ENCODE measurements around the gene LPP. TPM values are rescaled to one million over a fixed set of nuclear protein-coding genes. Genes with fewer than 3 reads are reported as not detected.

The LPP gene
- polyA plus RNA-seq, 1 donor (not counting 4 experiments of a cell fraction or from before 2014, with no cell fraction given), result 16.0 TPM

- Histone ChIP-seq H3K79me2 (ENCODE audit: control insufficient read depth, insufficient read depth, low read length) (no peaks in the 10 kb centered on the region), H3K4me1 (ENCODE audit: control insufficient read depth, extremely low read depth, insufficient read depth, low read length) (no peaks in the 10 kb centered on the region), H4K20me1 (ENCODE audit: control insufficient read depth, extremely low read depth, insufficient read depth, low read length) (no peaks in the 10 kb centered on the region), H3K27ac (ENCODE audit: control insufficient read depth, insufficient read depth, low read length) (no peak overlapping the region), H3K4me3 (ENCODE audit: control insufficient read depth in 2 of 3, extremely low read depth in 1 of 3, insufficient read depth in 2 of 3, low read depth in 1 of 3, low read length in 3 of 3) (no peak overlapping the region), H3K27me3 (ENCODE audit: control insufficient read depth, extremely low read depth, insufficient read depth, low read length) (no peaks in the 10 kb centered on the region), H3K4me2 (ENCODE audit: control insufficient read depth, extremely low read depth, insufficient read depth, low read depth, low read length) (no peak overlapping the region), H2AFZ (ENCODE audit: control insufficient read depth, low read length) (no peak overlapping the region), H3K9me3 (ENCODE audit: control insufficient read depth, low read depth, low read length) (no peaks in the 10 kb centered on the region), H3K36me3 (ENCODE audit: control insufficient read depth in 2 of 2, extremely low read depth in 1 of 2, insufficient read depth in 2 of 2, low read length in 2 of 2) (peaks cover 0 to 4% of the 10 kb centered on the region in 2 experiments), H3K9ac (ENCODE audit: control insufficient read depth, extremely low read depth, insufficient read depth, low read length) (no peak overlapping the region), H3K9me1 (ENCODE audit: control insufficient read depth, extremely low read depth, insufficient read depth, low read length) (no peaks in the 10 kb centered on the region)
- FAIRE-seq (no peak), DNase-seq (ENCODE audit: low read depth, low spot score) (no peak)
- dilution Hi-C loops (cut with MboI; ENCODE audit: extremely low pct_ligation_motif_present, low sequenced_read_pairs), result no loop called here
- TF ChIP-seq EZH2 (IDR thresholded peaks at IDR 0.05; ENCODE audit: low read length), result no peak
- TF ChIP-seq CTCF (optimal IDR thresholded peaks at IDR 0.05 in 1 of 3, IDR thresholded peaks at IDR 0.05 in 1 of 3, conservative IDR thresholded peaks at IDR 0.05 in 1 of 3; ENCODE audit: extremely low read depth in 1 of 3, insufficient read depth in 2 of 3, low read length in 3 of 3), result no peak
These were observed 249.4 kb downstream of the LPP start for GRCh38 chr3:188403404-188403803.

- H3K36me3 ChIP-seq (ENCODE audit: control insufficient read depth in 2 of 2, extremely low read depth in 1 of 2, insufficient read depth in 2 of 2, low read length in 2 of 2), result peaks cover 0 to 4% of the 10 kb centered on the region in 2 experiments
- FAIRE-seq, result no peak
- H3K79me2 ChIP-seq (ENCODE audit: control insufficient read depth, insufficient read depth, low read length), result no peaks in the 10 kb centered on the region
- TF ChIP-seq CTCF (optimal IDR thresholded peaks at IDR 0.05 in 1 of 3, IDR thresholded peaks at IDR 0.05 in 1 of 3, conservative IDR thresholded peaks at IDR 0.05 in 1 of 3; ENCODE audit: extremely low read depth in 1 of 3, insufficient read depth in 2 of 3, low read length in 3 of 3) (no peak), EZH2 (IDR thresholded peaks at IDR 0.05; ENCODE audit: low read length) (no peak)
- H3K9me3 ChIP-seq (ENCODE audit: control insufficient read depth, low read depth, low read length), result no peaks in the 10 kb centered on the region
- DNase-seq (ENCODE audit: low read depth, low spot score), result no peak
- no peak overlapping the region for H2AFZ ChIP-seq (ENCODE audit: control insufficient read depth, low read length)
- dilution Hi-C loops (cut with MboI; ENCODE audit: extremely low pct_ligation_motif_present, low sequenced_read_pairs), result no loop called here
- H3K9me1 ChIP-seq (ENCODE audit: control insufficient read depth, extremely low read depth, insufficient read depth, low read length), result no peaks in the 10 kb centered on the region
- H3K4me3 ChIP-seq (ENCODE audit: control insufficient read depth in 2 of 3, extremely low read depth in 1 of 3, insufficient read depth in 2 of 3, low read depth in 1 of 3, low read length in 3 of 3), result no peak overlapping the region
- no peaks in the 10 kb centered on the region for H3K27me3 ChIP-seq (ENCODE audit: control insufficient read depth, extremely low read depth, insufficient read depth, low read length)
- no peak overlapping the region for H3K27ac ChIP-seq (ENCODE audit: control insufficient read depth, insufficient read depth, low read length)
- H3K9ac ChIP-seq (ENCODE audit: control insufficient read depth, extremely low read depth, insufficient read depth, low read length), result no peak overlapping the region
- H3K4me2 ChIP-seq (ENCODE audit: control insufficient read depth, extremely low read depth, insufficient read depth, low read depth, low read length), result no peak overlapping the region
- no peaks in the 10 kb centered on the region for H3K4me1 ChIP-seq (ENCODE audit: control insufficient read depth, extremely low read depth, insufficient read depth, low read length)
- H4K20me1 ChIP-seq (ENCODE audit: control insufficient read depth, extremely low read depth, insufficient read depth, low read length), result no peaks in the 10 kb centered on the region
These were observed 250.2 kb downstream of the LPP start for GRCh38 chr3:188404124-188404523.

Data from keratinocyte (primary cell).